Left colon (tissue), 2 donors: ENCODE measurements around the gene COL28A1. TPM values are rescaled to one million over a fixed set of nuclear protein-coding genes. Genes with fewer than 3 reads are reported as not detected.

Source experiments
- ATAC-seq: fragments of 200-7000 bp; cut with Tn5 transposase; one replicate; pipeline ENCODE4 v1.9.1; 2020; ENCODE audit warnings: mild to moderate bottlenecking, moderate library complexity
- DNase-seq, 2 donors: peaks; one replicate each; pipeline ENCODE4 v3.0.0-alpha.2; 2020
- intact Hi-C, 2 donors: fragments of 100-400 bp; cut with DNase I in 1 of 2; cut with micrococcal nuclease in 1 of 2; formaldehyde crosslinking; loops; one replicate each; pipeline versions ENCODE4 v1.11.2 to v1.14.0; 2022; cut with DNase I, micrococcal nuclease
- total RNA-seq, 2 donors: library from RNA; stranded (reverse); fragmentation: NEBNext Ultra II Directional; extraction: Animal tissue kit (Norgen Biotek cat#: 25700); gene quantifications; one replicate each; pipeline ENCODE4 v1.2.1, GENCODE V29; 2021
- donor health status: DM: no; HTN: no; CAD: no.
- donor health status: DM: yes; HTN: yes; CAD: no.

The COL28A1 gene
- total RNA-seq, 2 donors from 2014 or later: 3.2 to 5.1 TPM

DNA sequence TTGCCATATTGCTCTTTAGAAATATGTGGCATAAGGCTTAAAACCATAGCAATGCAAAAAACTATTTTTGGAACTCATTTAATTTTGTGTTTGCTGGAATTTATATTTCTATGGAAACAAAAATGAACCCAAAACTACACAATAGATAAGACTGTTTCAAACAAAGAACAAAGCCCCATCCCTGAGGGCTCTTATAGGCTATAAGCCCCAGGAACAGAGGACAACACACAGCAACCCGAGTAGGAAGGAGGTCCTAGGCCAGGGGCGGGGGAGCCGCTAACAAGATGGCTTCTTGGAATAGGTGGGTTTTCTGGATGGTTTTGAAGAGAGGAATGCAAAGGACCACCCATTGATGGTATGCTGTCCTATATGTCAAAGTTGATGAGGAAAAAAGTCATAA lies 8.6 kb downstream of the COL28A1 start:
- DNase-seq (no peak), ATAC-seq (no peak)
- intact Hi-C loops: no loop called here

DNA sequence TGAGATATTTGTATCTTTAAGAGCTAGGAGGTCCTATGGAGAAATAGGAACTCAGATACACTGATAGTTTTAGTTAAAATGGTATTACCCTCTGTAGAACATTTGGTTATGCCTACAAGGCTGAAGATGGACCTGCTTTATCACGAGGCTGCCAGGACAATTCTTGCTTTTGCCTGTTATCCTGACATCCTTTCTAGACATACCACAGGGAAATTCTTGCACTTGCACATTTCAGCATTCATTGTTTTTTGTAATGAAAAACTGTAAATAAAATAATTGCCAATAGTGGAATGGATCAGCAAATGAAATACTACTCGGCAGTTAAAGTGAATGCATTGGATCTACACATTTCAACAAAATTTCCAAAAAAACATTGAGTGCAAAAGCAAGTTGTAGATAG lies 9.7 kb downstream of the COL28A1 start:
- intact Hi-C loops: no loop called here
- no peak for DNase-seq
- no peak for ATAC-seq

DNA sequence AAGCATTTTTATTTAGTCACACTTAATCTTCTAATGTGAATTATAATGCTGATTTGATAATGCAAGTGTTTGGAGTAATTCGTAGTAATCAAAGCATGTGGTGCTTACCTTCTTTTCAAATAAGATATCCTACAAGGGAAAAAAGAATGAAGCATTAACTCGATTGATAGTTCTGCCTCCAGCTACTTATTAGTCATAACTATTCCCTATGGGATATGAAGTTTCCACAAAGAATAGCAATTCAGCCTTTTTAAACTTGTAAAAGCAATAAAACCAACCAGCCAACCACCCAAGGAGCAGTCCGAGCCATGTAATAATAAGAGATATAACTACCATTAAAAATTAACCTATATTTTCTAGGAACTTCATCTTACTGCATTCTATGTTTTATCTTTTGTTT lies 11.6 kb downstream of the COL28A1 start:
- intact Hi-C loops: no loop called here
- ATAC-seq (no peak), DNase-seq (no peak)

DNA sequence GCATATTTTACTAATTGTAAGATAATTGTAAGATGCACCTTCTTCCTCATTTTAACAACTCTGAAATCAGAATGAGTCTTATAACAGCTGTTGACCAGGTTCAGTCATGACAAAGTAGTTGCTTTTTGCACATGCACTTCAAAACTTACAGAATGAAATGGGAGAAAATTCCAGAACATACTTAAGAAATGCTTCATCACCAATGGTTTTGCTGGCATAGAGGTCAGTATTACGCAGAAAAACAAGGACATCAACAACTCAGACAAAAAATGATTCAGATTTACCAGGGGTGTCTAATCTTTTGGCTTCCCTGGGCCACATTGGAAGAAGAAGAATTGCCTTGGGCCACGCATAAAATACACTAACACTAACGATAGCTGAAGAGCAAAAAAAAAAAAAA lies 13.3 kb downstream of the COL28A1 start:
- DNase-seq (no peak), ATAC-seq (no peak)
- intact Hi-C loops: no loop called here

DNA sequence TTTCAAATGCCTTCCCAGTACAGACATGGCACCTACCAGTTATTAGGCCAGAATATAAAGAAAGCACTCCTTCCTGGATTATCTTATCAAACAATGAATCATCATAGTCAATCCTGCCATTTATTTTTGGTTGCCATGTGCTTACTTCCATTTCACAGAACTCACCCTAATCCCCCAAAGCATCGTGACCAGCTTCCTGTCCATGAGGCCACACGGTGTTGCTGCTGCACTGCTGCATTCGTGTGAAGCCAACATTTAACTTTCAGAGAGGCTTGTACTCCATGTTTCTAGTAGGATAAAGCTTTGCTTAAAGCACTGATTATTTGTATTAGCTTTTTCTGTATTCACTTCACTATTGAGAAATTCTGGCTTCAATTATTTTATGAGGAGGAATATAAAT lies 14.4 kb downstream of the COL28A1 start:
- DNase-seq (no peak), ATAC-seq (no peak)

DNA sequence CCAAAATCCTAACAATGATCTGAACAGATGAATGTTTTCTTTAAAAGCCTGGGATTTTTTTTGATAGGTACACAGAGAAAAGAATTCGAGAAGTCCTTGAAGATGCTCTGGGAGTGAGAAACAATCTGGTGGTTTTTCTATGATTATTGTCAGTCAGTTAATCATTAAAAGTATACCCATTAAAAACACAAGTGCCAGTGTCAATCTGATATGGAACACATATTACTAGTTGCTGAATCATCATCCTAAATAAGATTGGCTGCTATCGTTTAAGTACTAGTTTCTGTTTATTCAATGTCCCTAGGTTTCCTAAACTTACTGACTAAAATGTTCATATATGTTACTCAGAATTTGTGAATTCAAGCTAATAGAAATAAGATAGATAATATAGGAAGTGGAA lies 16.1 kb downstream of the COL28A1 start:
- no peak for ATAC-seq
- intact Hi-C loops: no loop called here
- no peak for DNase-seq

More for the DNA sequence above, 14.4 kb downstream of the COL28A1 start:
- intact Hi-C loops: no loop called here

DNA sequence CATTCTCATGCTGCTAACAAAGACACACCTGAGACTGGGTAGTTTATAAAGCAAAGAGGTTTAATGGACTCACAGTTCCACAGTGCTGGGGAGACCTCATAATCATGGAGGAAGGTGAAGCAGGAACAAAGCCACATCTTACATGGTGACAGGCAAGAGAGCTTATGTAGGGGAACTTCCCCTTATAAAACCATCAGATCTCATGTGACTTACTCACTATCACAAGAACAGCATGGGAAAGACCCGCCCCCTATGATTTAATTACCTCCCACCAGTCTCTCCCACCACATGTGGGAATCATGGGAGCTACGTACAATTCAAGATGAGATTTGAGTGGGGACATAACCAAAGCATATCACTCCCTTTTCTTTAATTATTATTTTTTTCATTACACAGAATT lies 16.6 kb downstream of the COL28A1 start:
- intact Hi-C loops: no loop called here
- ATAC-seq (peak; percentile 26), DNase-seq (no peak)

DNA sequence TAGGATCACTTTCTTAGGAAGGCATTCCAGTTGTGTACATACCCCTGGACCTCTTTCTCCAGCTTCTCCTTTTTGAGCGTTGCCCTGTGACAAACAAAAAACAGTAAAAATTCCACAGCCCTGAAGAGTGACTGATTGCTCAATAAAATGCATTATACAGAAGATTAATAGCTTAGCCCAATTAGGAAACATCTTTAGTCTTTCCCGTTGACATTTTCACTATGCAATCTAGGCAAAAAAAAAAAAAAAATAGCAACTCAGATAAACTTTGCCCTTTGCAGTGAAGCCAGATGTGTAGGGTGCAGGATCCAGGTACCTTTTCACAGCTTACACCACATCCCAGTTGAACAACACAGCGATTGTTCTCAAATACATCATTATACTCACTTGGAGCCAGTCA lies 17.9 kb downstream of the COL28A1 start:
- ATAC-seq: no peak
- DNase-seq: no peak
- intact Hi-C loops: no loop called here

DNA sequence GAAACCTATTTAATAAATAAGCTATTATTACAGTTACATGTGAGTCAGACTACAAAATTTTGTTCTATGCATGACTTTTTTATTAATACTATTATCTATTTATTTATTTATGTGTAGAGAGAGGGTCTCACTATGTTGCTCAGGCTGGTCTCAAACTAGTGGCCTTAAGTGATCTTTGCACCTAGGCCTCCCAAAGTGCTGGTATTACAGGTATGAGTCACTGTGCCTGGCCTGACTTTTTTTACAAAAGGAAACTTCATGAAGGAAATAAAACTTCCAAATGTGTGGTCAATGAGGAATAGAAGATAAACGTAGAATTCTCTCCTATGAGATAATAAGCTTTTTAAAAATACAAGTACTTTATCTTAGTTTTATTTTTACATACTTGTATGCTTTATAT lies 19.0 kb downstream of the COL28A1 start:
- DNase-seq: no peak
- ATAC-seq: peak; percentile 40

DNA sequence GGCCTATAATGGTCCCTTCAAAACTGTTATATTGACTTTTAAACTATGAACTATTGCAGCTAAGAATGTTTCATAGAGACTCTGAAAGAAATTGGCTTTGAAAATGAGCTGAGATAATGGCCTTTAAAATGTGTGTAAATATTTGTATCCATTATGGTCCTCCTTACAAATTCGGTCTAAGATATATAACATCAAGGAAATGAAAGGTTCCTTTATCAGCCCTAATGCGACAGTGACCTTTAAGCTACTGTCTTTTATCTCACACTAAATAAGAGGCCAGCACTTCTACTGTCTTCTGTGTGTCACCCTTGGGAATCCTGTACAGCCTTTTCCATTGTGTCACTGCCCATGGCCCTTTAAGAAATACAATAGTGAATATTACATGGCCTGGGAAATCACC lies 19.5 kb downstream of the COL28A1 start:
- peak; percentile 21 for ATAC-seq
- intact Hi-C loops: no loop called here
- no peak for DNase-seq

More for the DNA sequence above, 19.0 kb downstream of the COL28A1 start:
- intact Hi-C loops: no loop called here

DNA sequence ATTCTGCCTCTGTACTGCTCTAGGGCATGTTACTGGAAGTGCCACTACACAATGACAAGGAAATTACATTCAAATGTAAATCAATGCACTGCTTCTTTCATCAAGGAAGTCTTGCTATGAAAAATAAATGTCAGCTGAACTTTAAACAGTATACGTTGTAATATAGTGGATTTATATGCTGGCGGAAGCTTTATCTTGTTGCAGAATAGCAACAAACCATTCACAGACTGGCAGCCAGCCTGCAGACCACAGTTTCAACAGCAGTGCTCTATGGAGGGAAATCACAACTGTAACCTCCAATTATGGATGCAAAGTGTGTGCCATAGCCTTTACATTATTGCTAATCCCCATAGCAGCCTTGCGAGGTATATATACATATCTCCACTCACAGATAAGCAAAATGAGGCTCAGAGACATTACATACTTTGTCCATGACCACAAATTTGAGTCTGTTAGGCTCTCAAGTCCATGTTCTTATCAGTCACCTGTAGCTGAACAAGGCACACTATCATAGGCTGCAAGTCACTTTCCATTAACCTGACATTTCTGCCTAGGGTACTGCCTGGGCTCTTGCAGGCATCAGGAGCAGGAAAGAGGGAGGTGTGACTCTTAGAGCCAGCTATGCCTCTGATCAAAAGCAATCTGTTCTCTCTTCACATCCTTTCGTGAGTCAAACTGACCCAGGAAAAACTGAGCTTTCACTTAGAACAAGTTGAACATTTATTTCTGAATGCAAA lies 22.6 kb downstream of the COL28A1 start:
- peak; percentile 69 to 70 for DNase-seq
- ATAC-seq: peak; percentile 86
- intact Hi-C loops: no loop called here

DNA sequence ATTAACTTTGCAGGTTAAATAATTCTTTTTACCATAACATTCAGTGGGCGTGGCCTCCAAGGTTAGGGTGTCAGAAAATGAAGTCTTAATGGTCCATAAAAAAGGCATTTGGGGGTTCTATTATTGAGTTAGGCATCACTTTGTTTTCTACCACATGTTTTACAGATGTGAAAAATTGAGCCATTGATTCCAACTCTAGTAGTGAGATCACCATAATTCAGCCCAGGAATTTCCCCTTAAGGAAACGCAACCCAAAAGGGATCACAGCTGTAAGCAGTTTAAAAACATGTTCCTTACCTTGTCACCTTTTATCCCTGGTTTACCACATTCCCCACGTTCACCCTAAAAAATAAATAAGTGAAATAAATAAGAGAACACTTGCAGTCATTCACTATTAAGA lies 24.9 kb downstream of the COL28A1 start:
- intact Hi-C loops: no loop called here
- DNase-seq (no peak), ATAC-seq (no peak)

DNA sequence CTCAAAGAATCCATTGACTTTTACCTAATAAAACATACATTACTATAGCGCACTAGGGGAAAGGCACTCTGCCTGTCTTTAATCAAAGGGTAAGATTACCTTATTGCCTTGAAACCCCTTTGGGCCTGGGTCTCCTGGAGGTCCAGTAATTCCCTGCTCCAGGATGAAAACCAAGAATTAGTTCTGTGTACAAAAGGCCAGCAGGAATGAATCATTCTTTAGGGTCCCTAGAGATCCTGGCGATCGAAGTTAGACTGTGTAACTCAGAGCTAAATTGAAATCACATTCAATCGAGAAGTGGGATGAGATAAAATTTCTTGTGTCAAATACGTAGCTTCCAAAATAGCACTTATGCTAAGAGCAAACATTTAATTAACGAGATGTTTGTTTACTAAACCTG lies 29.8 kb downstream of the COL28A1 start:
- intact Hi-C loops: no loop called here
- DNase-seq (no peak), ATAC-seq (no peak)

DNA sequence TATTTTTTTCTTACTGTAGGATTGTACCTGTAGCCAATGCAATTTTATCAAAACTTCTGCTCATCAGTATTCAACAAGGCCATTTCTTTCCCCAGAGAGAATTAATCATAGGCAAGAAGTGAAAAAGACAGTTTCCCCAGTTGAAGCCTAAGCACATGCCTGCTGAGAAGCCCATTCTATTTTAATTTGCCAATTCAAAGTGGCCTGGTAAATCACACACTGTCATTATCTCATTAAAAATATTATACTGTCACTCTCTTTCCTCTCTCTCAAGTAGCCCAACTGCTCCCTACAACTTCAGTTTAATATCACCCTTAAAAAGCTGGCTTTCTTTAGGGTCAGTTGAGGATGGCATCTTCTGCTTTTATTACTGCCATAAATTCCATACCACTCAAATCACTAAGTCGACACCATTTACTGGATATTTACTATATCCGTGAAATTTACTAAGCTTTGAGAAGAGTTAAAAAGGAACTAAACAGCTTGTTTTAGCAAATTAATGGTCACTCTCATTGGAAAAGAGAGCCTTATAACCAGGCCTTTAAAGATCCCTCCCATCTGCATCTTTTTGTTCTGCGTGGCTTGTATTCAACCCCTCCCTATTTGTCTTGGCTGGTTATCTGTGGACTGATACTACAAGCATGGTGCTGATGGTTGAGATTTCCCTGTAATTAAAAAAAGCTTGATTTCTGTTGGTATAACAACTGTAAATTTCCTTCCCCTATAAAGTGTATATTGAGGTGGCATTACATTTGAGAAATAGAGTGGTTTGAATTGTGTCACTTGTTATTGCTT lies 30.6 kb downstream of the COL28A1 start:
- intact Hi-C loops: no loop called here
- ATAC-seq (peak; percentile 37), DNase-seq (no peak)

DNA sequence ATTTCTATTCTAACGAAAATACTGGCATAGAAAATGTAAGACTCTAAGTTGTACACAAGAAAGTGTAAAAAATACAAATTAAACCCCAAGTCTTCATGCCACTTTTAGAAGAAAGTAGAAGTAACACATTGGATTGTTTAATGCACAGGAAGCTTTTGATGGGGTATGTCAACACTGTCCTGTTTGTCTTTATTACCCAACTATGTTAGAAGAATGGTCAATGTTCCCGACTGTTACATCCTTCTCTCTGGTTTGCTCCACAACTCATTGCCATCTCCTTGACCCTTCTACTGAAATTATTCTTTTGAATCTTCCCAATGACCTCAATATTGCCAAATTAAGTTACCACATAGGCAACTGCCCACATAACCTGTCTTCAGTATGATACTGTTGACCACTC lies 35.8 kb downstream of the COL28A1 start:
- intact Hi-C loops: no loop called here
- no peak for ATAC-seq

DNA sequence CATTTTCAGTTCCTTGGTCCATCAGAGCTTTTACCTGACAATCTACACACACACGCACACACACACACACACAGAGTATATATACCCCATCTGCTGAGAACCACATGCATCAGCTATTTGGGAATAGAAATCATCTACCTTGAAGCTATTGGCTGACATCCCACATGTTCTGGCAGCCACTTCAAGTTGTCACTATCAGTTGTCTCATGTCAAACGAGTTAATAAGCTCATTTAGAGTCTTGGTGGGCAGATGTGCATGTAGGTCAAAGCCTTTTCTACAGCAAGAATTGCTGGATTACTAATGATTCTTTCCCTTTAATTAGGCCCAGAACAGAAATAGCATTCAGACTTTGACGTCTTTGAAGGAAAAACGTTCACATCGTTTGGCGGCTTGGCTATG lies 36.8 kb downstream of the COL28A1 start:
- intact Hi-C loops: no loop called here
- DNase-seq: no peak
- no peak for ATAC-seq

More for the DNA sequence above, 35.8 kb downstream of the COL28A1 start:
- no peak for DNase-seq

DNA sequence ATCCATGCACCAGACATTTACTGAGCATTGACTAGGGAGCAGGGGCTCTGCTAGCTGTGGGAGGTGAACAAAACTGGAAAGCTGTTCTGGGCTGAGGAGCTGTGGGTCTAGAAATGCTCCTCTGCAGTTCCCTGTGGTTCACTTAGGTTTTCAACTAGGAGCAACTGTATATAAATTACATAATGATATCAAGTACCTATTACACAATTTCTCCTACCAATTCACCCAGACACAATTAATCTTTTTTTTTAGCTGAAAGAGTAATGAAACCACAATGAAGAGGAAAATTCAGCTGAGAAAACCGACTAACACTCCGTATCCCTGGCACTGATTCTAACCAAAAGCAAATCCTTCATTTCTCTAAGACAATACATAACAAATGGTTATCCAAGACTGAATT lies 39.4 kb downstream of the COL28A1 start:
- intact Hi-C loops: no loop called here
- DNase-seq (no peak), ATAC-seq (no peak)

DNA sequence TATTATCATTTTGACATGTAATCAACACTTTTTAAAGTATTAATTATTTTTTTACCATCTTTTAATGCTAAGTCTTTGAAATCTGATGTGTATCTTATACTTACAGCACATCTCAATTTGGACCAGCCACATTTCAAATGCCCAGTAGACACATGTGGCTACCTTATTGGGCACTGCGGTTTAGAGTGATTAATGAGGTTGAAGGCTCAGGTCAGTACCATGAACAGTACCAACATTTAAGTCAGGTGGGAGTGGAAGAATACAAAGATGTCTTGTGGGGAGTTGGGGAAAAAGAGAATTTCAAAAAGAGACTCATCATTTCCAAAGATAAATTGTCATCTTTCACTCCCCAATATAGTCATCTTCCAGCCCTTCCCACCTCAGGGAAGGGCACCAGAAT lies 40.5 kb downstream of the COL28A1 start:
- ATAC-seq (no peak), DNase-seq (no peak)
- intact Hi-C loops: no loop called here

DNA sequence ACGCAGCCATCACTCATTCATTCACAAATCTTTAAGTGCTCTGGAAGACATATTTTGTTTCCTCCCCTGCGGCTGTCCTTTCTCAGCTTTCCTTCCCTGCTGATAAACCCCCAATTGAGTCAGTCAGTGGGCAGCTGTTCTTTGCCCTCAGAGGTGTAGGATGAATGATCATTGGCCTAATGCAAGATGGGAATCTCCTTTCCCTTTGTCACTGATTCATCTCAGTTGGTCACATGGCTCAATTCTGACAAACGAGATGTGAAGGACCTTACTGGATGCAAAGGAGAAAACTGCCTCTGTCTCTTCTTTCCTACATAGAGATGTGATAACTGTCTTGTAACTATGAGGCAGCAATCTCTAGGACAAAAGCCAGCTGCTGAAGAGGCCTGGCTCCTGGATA lies 44.6 kb downstream of the COL28A1 start:
- ATAC-seq (no peak), DNase-seq (no peak)
- intact Hi-C loops: no loop called here

DNA sequence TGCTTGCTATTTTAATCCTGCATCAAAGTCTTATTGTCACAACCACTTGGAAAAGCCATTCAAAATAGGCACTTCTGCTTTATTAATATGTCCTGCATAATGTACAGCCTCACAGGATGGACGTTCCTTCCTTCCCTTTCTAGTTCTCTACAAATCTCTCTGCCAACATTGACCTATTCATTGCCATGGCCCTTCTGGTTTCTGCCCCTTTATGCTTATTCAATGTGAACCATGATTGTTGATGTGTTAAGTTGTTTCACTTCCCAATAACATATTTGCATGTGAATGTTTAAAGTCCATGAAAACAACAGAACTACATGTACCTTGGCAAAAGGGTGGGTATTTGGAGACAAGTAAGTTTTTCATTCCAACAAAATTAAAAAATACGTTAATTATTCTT lies 45.7 kb downstream of the COL28A1 start:
- ATAC-seq (no peak), DNase-seq (no peak)
- intact Hi-C loops: no loop called here

DNA sequence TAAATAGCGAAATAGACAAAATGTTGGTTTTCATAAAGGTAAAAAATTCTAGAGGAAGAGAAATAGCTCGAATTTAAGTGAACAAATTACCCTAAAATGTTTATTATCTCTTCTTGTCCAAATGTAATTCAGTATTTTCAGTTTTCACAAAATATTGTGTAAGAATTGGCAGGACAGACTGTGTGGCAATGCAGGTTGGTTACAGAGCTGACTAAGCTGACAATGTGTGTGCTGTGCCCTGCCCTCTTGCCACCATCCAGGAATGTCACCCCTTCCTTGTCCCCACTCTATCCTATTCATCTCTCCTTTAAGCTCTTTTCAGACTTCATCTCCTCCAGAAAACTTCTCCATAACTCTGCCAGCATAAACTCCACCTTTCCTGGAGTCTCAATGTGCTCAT lies 46.1 kb downstream of the COL28A1 start:
- ATAC-seq (no peak), DNase-seq (no peak)
- intact Hi-C loops: no loop called here
